Measurements from ENCODE around the gene KCND2.

Gene KCND2

DNA sequence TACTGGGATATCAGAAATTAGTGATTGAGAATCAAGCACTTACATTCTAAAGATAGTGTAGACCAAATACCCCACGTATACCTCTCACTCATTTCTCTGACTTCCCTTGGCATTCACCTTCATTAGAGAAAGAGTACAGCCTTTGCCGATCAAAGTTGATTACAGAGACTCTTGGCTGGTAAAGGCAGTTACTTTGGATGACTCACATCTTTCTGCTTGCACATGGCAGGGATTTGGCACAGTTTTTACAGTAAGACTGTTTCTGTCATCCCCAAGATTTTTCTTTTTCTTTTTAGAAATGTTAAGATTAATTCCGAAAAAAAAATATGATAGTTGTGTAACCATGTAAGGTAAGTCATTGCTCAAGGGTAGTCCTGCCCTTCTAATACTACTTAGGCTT, 442.0 kb downstream of the KCND2 start:
- no peak for DNase-seq

DNA sequence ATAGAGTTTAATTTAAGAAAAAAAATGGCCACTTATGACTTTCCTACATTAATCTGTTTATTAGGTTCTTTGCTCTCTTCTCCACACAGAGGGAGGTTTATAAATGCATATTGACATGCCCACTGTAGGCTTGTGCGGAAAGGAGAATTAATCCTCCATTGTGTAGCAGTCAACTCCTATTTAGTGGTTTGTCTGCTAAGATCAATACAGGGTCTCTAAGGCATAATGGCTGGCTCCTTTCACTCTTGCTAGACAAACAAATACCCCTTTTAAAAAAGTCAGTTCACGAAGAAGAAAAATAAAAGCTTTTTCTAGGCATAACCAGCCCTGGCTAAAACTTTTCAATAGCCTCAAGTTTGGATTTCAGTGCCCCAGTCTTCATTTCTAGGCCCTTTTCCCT, 443.3 kb downstream of the KCND2 start:
- no peak for DNase-seq

- no peak for DNase-seq
Observed at GRCh38 chr7:120717166-120717565, 444.2 kb downstream of the KCND2 start.

- DNase-seq: no peak
Observed at GRCh38 chr7:120718361-120718760, 445.4 kb downstream of the KCND2 start.

DNA sequence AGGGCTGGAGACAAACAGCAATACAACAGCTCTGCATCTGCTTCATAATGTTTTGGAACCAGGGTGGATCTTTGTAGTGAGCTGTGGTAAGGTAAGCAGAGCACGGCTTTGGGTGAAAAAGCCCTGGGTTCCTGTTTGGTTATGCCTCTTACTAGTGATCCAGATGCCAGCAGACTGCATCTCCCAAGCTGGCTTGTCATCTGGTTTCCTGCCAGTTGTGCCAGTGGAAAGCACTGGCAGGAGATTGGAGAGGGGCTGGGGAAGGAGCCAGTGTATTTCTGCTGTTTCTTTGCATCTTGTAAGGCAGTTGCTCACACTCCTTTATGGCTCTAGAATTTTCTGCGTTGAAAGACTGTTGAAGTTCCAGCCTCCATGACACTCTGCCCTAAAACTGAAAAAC, 447.3 kb downstream of the KCND2 start:
- DNase-seq: no peak

DNA sequence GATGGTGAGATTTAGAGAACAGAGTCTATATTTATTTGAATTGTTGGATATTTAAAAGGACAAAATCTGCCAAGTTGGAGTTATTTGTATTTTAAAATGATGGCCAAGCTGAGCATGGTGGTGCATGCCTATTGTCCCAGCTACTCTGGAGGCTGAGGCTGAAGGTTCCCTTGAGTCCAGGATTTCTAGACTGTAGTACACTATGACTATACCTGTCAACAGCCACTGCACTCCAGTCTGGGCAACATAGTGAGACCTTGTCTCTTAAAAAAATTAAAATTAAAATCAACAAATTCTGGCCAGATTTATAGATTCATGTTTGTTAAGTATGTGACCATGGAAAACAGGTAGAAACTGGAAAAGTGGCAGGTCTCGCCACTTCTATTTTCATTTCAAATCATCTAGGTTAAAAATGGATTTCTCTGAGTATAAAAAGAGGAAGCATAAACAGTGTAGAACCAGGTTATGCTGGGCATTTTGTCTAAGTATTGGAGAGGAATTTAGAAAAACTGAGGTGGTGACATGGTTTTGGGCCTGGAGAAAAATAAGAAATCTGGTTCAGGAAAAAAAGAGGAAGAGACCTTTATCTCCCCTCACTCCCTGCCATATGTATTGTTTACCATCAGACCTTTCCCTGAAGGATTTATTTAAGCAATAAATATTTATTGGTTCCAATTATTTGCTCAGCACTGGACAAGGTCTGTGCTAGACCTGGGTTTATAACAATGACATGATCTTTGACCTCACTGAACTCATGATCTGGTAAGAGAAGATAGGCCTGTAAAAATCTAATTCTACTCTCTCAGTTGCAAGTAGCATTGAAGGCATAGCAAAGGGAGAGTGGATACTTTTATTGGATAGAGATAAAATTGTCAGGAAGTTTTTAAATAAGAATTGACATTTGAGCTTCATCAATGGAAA, 450.8 kb downstream of the KCND2 start:
- no peak for DNase-seq

DNA sequence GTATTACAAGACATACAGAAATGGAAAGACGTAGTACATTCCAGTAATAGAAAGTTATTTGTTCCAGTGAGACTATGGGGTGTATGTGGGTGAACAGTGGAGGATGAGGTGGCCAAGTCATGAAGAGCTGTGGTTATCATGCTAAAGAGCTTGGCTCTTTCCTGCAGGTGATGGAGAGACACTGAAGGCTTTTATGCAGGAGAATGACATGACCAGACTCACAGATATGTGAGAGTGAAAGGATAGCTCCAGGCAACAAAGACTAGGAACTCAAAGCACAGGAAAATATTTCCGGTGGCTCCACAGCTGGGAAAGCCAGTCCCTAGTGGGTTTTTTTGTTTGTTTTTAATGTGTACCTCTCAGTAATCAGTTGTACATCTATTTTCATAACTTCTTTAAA, 451.5 kb downstream of the KCND2 start:
- DNase-seq: no peak

- no peak for DNase-seq
Observed at GRCh38 chr7:120724955-120725354, 452.0 kb downstream of the KCND2 start.

- DNase-seq: no peak
Observed at GRCh38 chr7:120725376-120726039, 452.5 kb downstream of the KCND2 start.

GRCh38 chr7:120729245-120729644, 456.3 kb downstream of the KCND2 start:
- no peak for DNase-seq

- DNase-seq: no peak
Observed at GRCh38 chr7:120731271-120731670, 458.3 kb downstream of the KCND2 start.

DNA sequence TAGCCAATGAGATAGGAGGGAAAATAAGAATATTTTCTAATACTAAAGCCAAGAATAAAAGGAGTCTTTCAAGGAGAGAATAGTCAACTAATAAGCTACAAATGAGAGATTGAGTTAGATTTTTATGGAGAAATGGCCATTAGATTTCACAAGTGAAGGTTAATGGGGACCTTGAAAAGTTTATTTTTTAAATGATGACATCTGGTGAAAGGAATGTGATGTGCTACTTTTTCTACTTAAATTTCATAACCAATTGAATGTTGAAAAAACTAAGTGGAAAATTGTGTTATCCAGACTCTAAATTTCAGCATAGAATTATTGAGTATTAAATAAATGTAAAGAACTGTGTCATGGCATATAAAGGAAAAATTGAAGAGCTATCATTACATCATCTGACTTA, 459.3 kb downstream of the KCND2 start:
- DNase-seq: no peak

- no peak for DNase-seq
Observed at GRCh38 chr7:120733143-120733542, 460.2 kb downstream of the KCND2 start.

DNA sequence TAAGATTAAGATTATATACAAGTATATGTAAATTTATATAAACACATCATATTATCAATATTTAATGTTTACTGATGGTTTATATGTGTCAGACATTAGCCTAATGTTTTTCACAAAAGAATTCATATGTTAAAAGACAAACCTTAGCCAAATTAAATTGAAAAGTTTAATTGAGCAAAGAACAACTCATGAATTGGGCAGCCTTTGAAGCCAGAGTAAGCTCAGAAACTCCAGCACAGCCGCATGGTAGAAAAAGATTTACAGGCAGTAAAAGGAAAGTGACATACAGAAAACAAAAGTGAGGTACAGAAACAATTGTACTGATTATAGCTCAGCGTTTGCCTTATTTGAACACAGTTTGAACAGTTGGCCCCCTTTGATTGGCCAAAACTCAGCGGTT, 460.9 kb downstream of the KCND2 start:
- no peak for DNase-seq

- DNase-seq: no peak
Observed at GRCh38 chr7:120735791-120736190, 462.8 kb downstream of the KCND2 start.

- DNase-seq: no peak
Observed at GRCh38 chr7:120738816-120739215, 465.8 kb downstream of the KCND2 start.

- no peak for DNase-seq
Observed at GRCh38 chr7:120740348-120740747, 467.4 kb downstream of the KCND2 start.

- no peak for DNase-seq
Observed at GRCh38 chr7:120741371-120742042, 468.5 kb downstream of the KCND2 start.

GRCh38 chr7:120742372-120742771, 469.4 kb downstream of the KCND2 start:
- DNase-seq: no peak

DNA sequence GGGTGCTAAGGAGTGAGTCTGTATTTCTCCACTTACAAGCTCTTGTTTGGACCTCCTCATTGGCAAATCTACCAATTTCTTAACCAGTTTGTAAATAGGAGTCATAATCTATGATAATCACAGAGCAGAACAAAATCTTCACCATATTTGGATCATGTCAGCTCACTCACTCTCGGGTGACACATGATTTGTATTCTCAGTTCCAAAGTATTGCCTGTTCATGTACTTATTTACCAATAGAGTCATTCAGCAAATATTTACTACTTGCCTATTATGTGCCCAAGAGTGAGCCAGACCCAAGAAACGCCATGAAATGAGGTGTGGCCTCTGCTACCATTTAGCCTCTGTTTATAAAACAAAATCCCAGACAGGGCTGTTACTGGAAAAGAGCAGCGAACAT, 470.2 kb downstream of the KCND2 start:
- DNase-seq: no peak

GRCh38 chr7:120760050-120760449, 487.1 kb downstream of the KCND2 start:
- no peak for DNase-seq

DNA sequence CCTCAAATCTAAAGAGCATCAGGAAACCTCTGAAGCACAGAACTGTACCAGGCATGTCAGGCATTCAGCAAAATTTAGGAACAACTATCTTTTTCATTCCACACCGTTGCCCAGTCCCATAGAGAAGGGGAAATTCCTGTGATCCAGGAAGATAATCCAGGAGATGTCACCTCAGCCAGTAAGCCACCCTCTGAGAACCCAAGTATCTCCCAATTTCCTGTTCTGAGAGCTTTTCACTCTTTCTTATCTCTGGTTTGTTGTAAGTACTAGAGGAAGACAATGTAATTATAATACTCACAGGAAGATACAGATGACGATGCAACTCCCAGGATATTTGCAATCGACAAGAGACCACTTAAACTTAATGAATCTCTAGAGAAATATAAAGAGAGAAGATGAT, 487.9 kb downstream of the KCND2 start:
- DNase-seq: no peak

- no peak for DNase-seq
Observed at GRCh38 chr7:120770206-120770605, 497.2 kb downstream of the KCND2 start.

DNA sequence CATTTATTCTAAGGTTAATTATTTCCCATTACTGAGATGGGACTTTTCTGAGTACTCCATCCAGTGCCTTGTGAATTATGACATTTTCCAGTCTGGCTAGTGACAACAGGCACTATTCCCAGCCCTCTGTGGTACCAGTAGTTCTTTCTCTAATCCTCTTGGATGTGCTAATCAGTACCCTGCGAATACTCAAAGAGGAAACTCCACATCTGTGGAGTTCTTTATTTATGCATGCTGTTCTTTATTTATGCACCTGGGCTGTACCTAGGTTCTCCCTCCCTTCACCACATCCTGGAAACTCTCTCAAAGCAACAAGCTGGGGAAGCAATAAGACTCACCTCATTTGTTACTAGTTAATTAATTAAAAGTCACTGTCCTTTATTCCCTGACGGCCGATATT, 501.5 kb downstream of the KCND2 start:
- no peak for DNase-seq

Data from CD4-positive, alpha-beta T cell treated with Interleukin-17A for 4 hours (primary cell).